K562 (cell line): ENCODE data around the gene METAP2. TPM values are rescaled to one million over a fixed set of nuclear protein-coding genes. Genes with fewer than 3 reads are reported as not detected.
A peak's percentile ranks its signal among the peaks of the same experiment; 100 is the strongest.

Experiments used
- ATF4 ChIP-seq: fragments of 450-650 bp; formaldehyde crosslinking; IDR thresholded peaks from 2 replicates; pipeline ENCODE4 v1.4.0; 2022; ENCODE audit warnings: mild to moderate bottlenecking, moderate library complexity
- ATF7 ChIP-seq: fragments of 450-650 bp; IDR thresholded peaks from 2 replicates; pipeline ENCODE4 v1.7.1; 2014; ENCODE audit warnings: mild to moderate bottlenecking, moderate library complexity
- BCOR ChIP-seq: fragments of 450-650 bp; IDR thresholded peaks from 2 replicates; pipeline ENCODE4 v1.6.1; 2016
- CBFB ChIP-seq: sonication (generic); formaldehyde crosslinking; IDR thresholded peaks from 2 replicates; pipeline ENCODE4 v1.4.0; 2020; ENCODE audit warnings: mild to moderate bottlenecking, missing genetic modification reagents
- DPF2 ChIP-seq: fragments of 450-650 bp; IDR thresholded peaks from 2 replicates; pipeline ENCODE4 v1.6.1; 2016
- ESRRA ChIP-seq: fragments of 450-650 bp; IDR thresholded peaks from 2 replicates; pipeline ENCODE4 v1.6.1; 2014; ENCODE audit warnings: low read depth, mild to moderate bottlenecking, moderate library complexity, borderline replicate concordance
- HDAC8 ChIP-seq: fragments of 450-650 bp; IDR thresholded peaks from 2 replicates; pipeline ENCODE4 v1.6.1; 2016; ENCODE audit warnings: mild to moderate bottlenecking, missing genetic modification characterization, moderate library complexity, missing compliant biosample characterization
- HMGN3 ChIP-seq: IDR thresholded peaks from 2 replicates; pipeline ENCODE4 v1.6.1; 2011; ENCODE audit warnings: borderline replicate concordance, low read depth, mild to moderate bottlenecking, mixed read lengths, low read length; ENCODE audit not compliant: insufficient read length; ENCODE audit errors: extremely low read depth
- KDM1A ChIP-seq, 2 experiments: fragments of 450-650 bp; IDR thresholded peaks; 2 replicates each; pipeline ENCODE4 v1.6.1; 2016; ENCODE audit warnings: mild to moderate bottlenecking in 2 of 2
- KHSRP ChIP-seq: fragments of 450-650 bp; IDR thresholded peaks from 2 replicates; pipeline ENCODE4 v1.6.1; 2017
- NCOR1 ChIP-seq: fragments of 450-650 bp; IDR thresholded peaks from 2 replicates; pipeline ENCODE4 v1.6.1; 2016; ENCODE audit warnings: mild to moderate bottlenecking, moderate library complexity
- NFE2L1 ChIP-seq: fragments of 450-650 bp; IDR thresholded peaks from 2 replicates; pipeline ENCODE4 v1.6.1; 2016; ENCODE audit warnings: missing genetic modification characterization, low read depth, mild to moderate bottlenecking, missing compliant biosample characterization, moderate library complexity, borderline replicate concordance
- SMARCA4 ChIP-seq: fragments of 450-650 bp; IDR thresholded peaks from 2 replicates; pipeline ENCODE4 v1.6.1; 2016
- TOE1 ChIP-seq, 2 experiments: fragments of 450-650 bp in 1 of 2; sonication (generic) in 1 of 2; formaldehyde crosslinking in 1 of 2; IDR thresholded peaks; 2 replicates each; pipeline versions ENCODE4 v1.7.1 to v1.8.0; 2016 to 2022; ENCODE audit warnings: borderline replicate concordance in 2 of 2, mild to moderate bottlenecking in 2 of 2, antibody characterized with exemption in 1 of 2, inconsistent platforms in 1 of 2, low read depth in 1 of 2, missing genetic modification reagents in 1 of 2, moderate library complexity in 1 of 2
- ZNF766 ChIP-seq: fragments of 200-800 bp; sonication (Bioruptor generic); conservative IDR thresholded peaks from 2 replicates; pipeline ENCODE4 v1.6.1; 2016; ENCODE audit warnings: missing genetic modification characterization, missing compliant biosample characterization
- polyA plus RNA-seq, 8 experiments: library from polyadenylated mRNA; depleted of rRNA in 4 of 8; stranded (reverse) in 5 of 8; unstranded in 3 of 8; fragments of >200 nt; fragmentation: Nextera tagmentation in 2 of 8; fragmentation: Illumina TruSeq in 1 of 8; extraction: Ambion mirVana in 2 of 8; extraction: Trizol in 1 of 8; gene quantifications; 2 replicates each; pipeline versions ENCODE4 v1.2.1 to v1.2.3, GENCODE V29; 2011 to 2014; ENCODE audit warnings: inconsistent platforms in 1 of 8, missing spikeins in 1 of 8
- total RNA-seq, 7 experiments: library from RNA; depleted of rRNA in 6 of 7; stranded (reverse); fragments of >200 nt in 6 of 7; fragmentation: Illumina TruSeq in 2 of 7; extraction: Trizol in 2 of 7; gene quantifications; 2 replicates each; pipeline versions ENCODE4 v1.2.1 to v1.2.3, GENCODE V29; 2011 to 2021; ENCODE audit warnings: low replicate concordance in 1 of 7
- TF ChIP-seq, protein P1 (sequence below): sonication (generic); formaldehyde crosslinking; IDR thresholded peaks from 2 replicates; pipeline ENCODE4 v1.8.0; 2022; ENCODE audit warnings: mild to moderate bottlenecking, missing genetic modification reagents, borderline replicate concordance
- TF ChIP-seq, protein P2 (sequence below): fragments of 450-650 bp; IDR thresholded peaks from 2 replicates; pipeline ENCODE4 v1.6.1; 2016; ENCODE audit warnings: low read depth, mild to moderate bottlenecking, moderate library complexity
- TF ChIP-seq, protein P3 (sequence below): fragments of 450-650 bp; IDR thresholded peaks from 2 replicates; pipeline ENCODE4 v1.6.1; 2016; ENCODE audit warnings: mild to moderate bottlenecking
- TF ChIP-seq, protein P4 (sequence below): sonication (generic); IDR thresholded peaks from 2 replicates; pipeline ENCODE4 v1.6.1; 2016

METAP2 gene
- total and polyA plus RNA-seq, 9 of the 15 experiments (the other 6 are each of a cell fraction or from before 2014, with no cell fraction given) = 75.5 to 205 (median 164) TPM

DNA sequence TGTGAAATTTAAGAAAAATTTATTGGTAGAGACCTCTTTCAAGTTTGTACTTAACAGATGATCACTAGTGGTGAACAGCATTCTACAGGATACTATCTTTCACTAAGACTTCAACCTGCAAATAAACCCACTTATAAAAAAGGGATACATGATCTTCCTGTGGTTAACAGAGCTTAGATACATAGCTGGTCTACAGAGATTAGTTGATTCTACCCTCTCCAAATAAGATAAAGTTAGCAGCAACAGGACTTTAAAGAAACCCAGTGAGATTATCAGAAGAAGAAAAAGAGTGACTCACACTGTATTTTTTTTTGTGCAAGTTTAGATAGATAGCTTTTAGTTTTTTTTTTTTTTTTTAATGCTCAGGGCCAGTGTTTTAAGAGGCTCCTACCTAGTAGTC is 42.8 kb downstream of the METAP2 start (continued):
- TF ChIP-seq CBFB (CRISPR knock-in tag) = no peak
- TF ChIP-seq ZNF766 (CRISPR knock-in tag) = peak; percentile 97
- TF ChIP-seq, protein P1, sequence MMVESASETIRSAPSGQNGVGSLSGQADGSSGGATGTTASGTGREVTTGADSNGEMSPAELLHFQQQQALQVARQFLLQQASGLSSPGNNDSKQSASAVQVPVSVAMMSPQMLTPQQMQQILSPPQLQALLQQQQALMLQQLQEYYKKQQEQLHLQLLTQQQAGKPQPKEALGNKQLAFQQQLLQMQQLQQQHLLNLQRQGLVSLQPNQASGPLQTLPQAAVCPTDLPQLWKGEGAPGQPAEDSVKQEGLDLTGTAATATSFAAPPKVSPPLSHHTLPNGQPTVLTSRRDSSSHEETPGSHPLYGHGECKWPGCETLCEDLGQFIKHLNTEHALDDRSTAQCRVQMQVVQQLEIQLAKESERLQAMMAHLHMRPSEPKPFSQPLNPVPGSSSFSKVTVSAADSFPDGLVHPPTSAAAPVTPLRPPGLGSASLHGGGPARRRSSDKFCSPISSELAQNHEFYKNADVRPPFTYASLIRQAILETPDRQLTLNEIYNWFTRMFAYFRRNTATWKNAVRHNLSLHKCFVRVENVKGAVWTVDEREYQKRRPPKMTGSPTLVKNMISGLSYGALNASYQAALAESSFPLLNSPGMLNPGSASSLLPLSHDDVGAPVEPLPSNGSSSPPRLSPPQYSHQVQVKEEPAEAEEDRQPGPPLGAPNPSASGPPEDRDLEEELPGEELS (CRISPR knock-in tag) = no peak
- peak; percentile 83 to 84 for TF ChIP-seq KDM1A (IDR thresholded peaks at IDR 0.05)
- TF ChIP-seq DPF2 = peak; percentile 98
- peak; percentile 43; the same call in 1 of the 2 replicates for TF ChIP-seq BCOR
- TF ChIP-seq, protein P2, sequence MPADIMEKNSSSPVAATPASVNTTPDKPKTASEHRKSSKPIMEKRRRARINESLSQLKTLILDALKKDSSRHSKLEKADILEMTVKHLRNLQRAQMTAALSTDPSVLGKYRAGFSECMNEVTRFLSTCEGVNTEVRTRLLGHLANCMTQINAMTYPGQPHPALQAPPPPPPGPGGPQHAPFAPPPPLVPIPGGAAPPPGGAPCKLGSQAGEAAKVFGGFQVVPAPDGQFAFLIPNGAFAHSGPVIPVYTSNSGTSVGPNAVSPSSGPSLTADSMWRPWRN = peak; percentile 70; the same call in 1 of the 2 replicates
- TF ChIP-seq NFE2L1 (tag) = no peak
- TF ChIP-seq, protein P3, sequence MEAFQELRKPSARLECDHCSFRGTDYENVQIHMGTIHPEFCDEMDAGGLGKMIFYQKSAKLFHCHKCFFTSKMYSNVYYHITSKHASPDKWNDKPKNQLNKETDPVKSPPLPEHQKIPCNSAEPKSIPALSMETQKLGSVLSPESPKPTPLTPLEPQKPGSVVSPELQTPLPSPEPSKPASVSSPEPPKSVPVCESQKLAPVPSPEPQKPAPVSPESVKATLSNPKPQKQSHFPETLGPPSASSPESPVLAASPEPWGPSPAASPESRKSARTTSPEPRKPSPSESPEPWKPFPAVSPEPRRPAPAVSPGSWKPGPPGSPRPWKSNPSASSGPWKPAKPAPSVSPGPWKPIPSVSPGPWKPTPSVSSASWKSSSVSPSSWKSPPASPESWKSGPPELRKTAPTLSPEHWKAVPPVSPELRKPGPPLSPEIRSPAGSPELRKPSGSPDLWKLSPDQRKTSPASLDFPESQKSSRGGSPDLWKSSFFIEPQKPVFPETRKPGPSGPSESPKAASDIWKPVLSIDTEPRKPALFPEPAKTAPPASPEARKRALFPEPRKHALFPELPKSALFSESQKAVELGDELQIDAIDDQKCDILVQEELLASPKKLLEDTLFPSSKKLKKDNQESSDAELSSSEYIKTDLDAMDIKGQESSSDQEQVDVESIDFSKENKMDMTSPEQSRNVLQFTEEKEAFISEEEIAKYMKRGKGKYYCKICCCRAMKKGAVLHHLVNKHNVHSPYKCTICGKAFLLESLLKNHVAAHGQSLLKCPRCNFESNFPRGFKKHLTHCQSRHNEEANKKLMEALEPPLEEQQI = no peak
- TF ChIP-seq ATF7 = peak; percentile 55; the same call in 1 of the 2 replicates
- peak; percentile 62; the same call in 1 of the 2 replicates for TF ChIP-seq ATF4 (CRISPR knock-in tag)
- TF ChIP-seq HMGN3 = peak; percentile 50
- peak; percentile 84 for TF ChIP-seq NCOR1
- TF ChIP-seq SMARCA4 = peak; percentile 99
- TF ChIP-seq HDAC8 = no peak
- 0 out of 2 replicates have a peak, but pooled peaks have one; percentile 25 for TF ChIP-seq TOE1 (IDR thresholded peaks at IDR 0.05; ENCODE audit: borderline replicate concordance)
- no peak for TF ChIP-seq TOE1 (CRISPR knock-in tag; IDR thresholded peaks at IDR 0.05; ENCODE audit: borderline replicate concordance, low read depth)
- TF ChIP-seq ESRRA = peak; percentile 79; the same call in 1 of the 2 replicates
- TF ChIP-seq KHSRP = peak; percentile 61; the same call in 1 of the 2 replicates
- TF ChIP-seq, protein P4, sequence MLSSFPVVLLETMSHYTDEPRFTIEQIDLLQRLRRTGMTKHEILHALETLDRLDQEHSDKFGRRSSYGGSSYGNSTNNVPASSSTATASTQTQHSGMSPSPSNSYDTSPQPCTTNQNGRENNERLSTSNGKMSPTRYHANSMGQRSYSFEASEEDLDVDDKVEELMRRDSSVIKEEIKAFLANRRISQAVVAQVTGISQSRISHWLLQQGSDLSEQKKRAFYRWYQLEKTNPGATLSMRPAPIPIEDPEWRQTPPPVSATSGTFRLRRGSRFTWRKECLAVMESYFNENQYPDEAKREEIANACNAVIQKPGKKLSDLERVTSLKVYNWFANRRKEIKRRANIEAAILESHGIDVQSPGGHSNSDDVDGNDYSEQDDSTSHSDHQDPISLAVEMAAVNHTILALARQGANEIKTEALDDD = peak; percentile 100
